GM12874 (cell line): Measurements from ENCODE around the gene SEC61B.

Source experiments
- TF ChIP-seq, protein P1 (sequence below): IDR thresholded peaks from 2 replicates; pipeline ENCODE4 v1.5.1; 2011; ENCODE audit warnings: low read depth, mild to moderate bottlenecking, control low read depth, low read length, moderate library complexity; ENCODE audit not compliant: insufficient read depth

Gene SEC61B

GRCh38 chr9:99185348-99185632 lies 36.8 kb upstream of the SEC61B start:
- TF ChIP-seq, protein P1, sequence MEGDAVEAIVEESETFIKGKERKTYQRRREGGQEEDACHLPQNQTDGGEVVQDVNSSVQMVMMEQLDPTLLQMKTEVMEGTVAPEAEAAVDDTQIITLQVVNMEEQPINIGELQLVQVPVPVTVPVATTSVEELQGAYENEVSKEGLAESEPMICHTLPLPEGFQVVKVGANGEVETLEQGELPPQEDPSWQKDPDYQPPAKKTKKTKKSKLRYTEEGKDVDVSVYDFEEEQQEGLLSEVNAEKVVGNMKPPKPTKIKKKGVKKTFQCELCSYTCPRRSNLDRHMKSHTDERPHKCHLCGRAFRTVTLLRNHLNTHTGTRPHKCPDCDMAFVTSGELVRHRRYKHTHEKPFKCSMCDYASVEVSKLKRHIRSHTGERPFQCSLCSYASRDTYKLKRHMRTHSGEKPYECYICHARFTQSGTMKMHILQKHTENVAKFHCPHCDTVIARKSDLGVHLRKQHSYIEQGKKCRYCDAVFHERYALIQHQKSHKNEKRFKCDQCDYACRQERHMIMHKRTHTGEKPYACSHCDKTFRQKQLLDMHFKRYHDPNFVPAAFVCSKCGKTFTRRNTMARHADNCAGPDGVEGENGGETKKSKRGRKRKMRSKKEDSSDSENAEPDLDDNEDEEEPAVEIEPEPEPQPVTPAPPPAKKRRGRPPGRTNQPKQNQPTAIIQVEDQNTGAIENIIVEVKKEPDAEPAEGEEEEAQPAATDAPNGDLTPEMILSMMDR = no peak

DNA sequence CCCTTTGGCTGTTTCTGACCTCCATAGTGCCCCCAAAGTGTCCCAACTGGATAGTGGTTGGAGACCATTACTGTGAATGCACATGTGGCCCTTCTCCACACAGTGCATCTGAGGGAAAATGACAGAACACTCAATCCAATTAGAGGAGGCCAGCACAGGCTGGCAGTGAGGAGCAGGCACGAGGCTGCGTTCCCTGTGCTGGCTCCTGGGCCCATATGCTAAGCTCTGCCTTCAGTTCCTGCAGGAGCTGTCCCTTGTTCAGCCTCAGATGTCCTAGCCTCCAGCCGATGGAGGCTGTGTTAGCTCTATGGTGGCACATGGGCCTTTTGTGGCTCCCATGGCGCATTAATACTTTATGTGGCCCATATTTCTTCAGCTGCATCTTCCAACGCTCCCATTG lies 36.1 kb upstream of the SEC61B start:
- TF ChIP-seq, protein P1 = no peak

DNA sequence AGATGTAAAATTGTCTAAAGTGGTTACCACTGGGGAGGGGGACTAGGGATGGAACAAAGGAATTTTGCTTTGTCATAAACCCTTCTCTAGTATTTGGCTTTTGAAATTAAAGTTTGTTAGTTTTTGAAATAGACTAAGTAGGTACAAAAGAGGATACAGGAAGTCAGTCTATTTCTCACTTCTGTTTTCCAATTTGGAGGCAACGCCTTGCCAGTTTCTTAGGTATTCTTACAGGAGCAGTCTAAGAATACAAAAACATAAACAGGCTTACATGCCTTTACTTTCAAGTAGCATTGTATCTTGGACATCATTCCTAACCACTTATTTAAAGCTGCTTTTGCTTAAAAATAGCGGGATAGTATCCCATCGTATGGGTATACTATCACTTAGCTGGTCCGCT lies 34.8 kb upstream of the SEC61B start:
- TF ChIP-seq, protein P1 = no peak

- TF ChIP-seq, protein P1 = no peak
Observed at GRCh38 chr9:99189186-99189585, 32.9 kb upstream of the SEC61B start.

DNA sequence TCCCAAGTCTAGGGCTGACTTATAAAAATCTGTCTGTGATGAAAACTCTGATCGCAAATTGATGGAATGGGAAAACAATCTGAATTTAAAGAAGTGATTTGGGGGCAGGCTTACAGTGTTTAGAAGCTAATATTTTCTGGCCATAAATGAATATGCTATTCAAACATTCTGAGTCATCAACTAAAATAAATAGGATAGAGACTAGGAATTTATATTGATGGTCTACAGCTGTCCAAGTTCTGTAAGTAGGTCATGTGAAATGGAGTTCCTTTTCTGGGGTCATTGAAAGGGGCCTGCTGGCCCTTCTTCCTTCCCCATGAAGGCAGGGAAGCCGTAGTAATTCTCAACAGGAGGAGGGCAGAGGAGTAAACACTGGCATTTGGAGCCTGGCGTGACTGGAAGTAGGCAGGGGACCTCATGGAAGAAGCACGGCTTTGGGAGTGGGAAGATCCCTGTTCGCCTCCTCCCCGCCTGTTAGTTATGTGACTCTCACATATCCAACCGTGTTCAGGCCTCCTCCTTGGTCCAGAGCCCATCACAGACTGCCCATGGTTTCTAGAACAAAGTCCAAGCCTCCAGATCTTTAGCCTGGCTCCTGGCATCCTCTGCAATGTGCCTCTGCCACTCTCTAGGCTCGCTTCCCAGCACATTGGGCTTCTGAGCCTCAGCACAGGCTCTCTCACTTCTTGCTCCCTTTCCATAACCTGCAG lies 32.0 kb upstream of the SEC61B start:
- TF ChIP-seq, protein P1 = no peak

- TF ChIP-seq, protein P1 = no peak
Observed at GRCh38 chr9:99190597-99191283, 31.3 kb upstream of the SEC61B start.

- TF ChIP-seq, protein P1 = no peak
Observed at GRCh38 chr9:99192786-99193465, 29.2 kb upstream of the SEC61B start.
